A549 (cell line): ENCODE results near the gene PODNL1. TPM values are rescaled to one million over a fixed set of nuclear protein-coding genes. Genes with fewer than 3 reads are reported as not detected.

ENCODE experiments used
- ATAC-seq, 2 experiments: fragments of 200-7000 bp in 1 of 2; fragments of >200 bp in 1 of 2; cut with Nextera tagmentation in 1 of 2; cut with Tn5 transposase in 1 of 2; 3 replicates each; pipeline versions ENCODE4 v1.8.0 to v1.9.1; 2018 to 2020; ENCODE audit warnings: mild to moderate bottlenecking in 1 of 2, moderate library complexity in 1 of 2
- CTCF ChIA-PET: fragments of 300-600 bp; sonication (Branson Sonifier 250); formaldehyde crosslinking; extraction: SDS; loops from one replicate; lab custom pipeline; 2021; ENCODE audit warnings: antibody characterized with exemption, inconsistent platforms; lab: Yijun Ruan, JAX
- POLR2A ChIA-PET: fragments of 350-600 bp; formaldehyde crosslinking; extraction: SDS; loops from one replicate; lab custom pipeline; 2021; ENCODE audit warnings: antibody characterized with exemption, inconsistent platforms; lab: Yijun Ruan, JAX
- DNase-seq, 2 experiments: peaks; one replicate each; pipeline versions ENCODE4 v3.0.0 to v3.0.0-alpha.2; 2011 to 2016; ENCODE audit warnings: low read depth in 1 of 2, low spot score in 1 of 2
- FAIRE-seq: peaks from 2 replicates; lab custom pipeline; 2011; peaks lifted over from hg19 to GRCh38; lab: Jason Lieb, UNC
- H3K27ac ChIP-seq, 2 experiments: fragments of >200 bp; sonication (Bioruptor Twin); formaldehyde crosslinking; 3 replicates each; pipeline ENCODE4 v1.5.1; 2016 to 2017
- H3K4me1 ChIP-seq: fragments of >200 bp; sonication (Bioruptor Twin); formaldehyde crosslinking; 3 replicates; pipeline ENCODE4 v1.6.1; 2016
- H3K4me2 ChIP-seq: fragments of >200 bp; sonication (Bioruptor Twin); formaldehyde crosslinking; 3 replicates; pipeline ENCODE4 v1.6.1; 2016
- H3K4me3 ChIP-seq: fragments of >200 bp; sonication (Bioruptor Twin); formaldehyde crosslinking; 3 replicates; pipeline ENCODE4 v1.5.1; 2016
- H3K9me3 ChIP-seq: fragments of >200 bp; sonication (Bioruptor Twin); formaldehyde crosslinking; 3 replicates; pipeline ENCODE4 v1.6.1; 2016
- CHD4 ChIP-seq: fragments of 200-600 bp; sonication (generic); IDR thresholded peaks from 2 replicates; pipeline ENCODE4 v1.6.1; 2016; ENCODE audit warnings: antibody characterized with exemption, mild to moderate bottlenecking, borderline replicate concordance
- CTCF ChIP-seq: fragments of >200 bp; sonication (Bioruptor Twin); formaldehyde crosslinking; IDR thresholded peaks from 3 replicates; pipeline ENCODE4 v1.5.1; 2016
- EHMT2 ChIP-seq: fragments of 200-600 bp; sonication (generic); IDR thresholded peaks from 2 replicates; pipeline ENCODE4 v1.6.1; 2016; ENCODE audit warnings: antibody characterized with exemption, low read depth, mild to moderate bottlenecking, moderate library complexity
- EP300 ChIP-seq, 2 experiments: fragments of >200 bp; sonication (Bioruptor Twin); formaldehyde crosslinking; IDR thresholded peaks; 2 replicates in 1 of 2; 3 replicates in 1 of 2; pipeline ENCODE4 v1.6.1; 2016 to 2017
- ESRRA ChIP-seq: fragments of 150-350 bp; IDR thresholded peaks from 2 replicates; pipeline ENCODE4 v1.6.1; 2014; ENCODE audit warnings: mild to moderate bottlenecking, low read length, borderline replicate concordance
- FOXS1 ChIP-seq: fragments of 250-450 bp; sonication (Bioruptor Pico); IDR thresholded peaks from 2 replicates; pipeline ENCODE4 v1.5.0; 2020; ENCODE audit warnings: mild to moderate bottlenecking, moderate library complexity
- HOXB13 ChIP-seq: fragments of 250-450 bp; sonication (Bioruptor Pico); IDR thresholded peaks from 2 replicates; pipeline ENCODE4 v1.5.0; 2020; ENCODE audit warnings: low read depth, mild to moderate bottlenecking, moderate library complexity
- JUNB ChIP-seq: fragments of >200 bp; sonication (Bioruptor Twin); formaldehyde crosslinking; IDR thresholded peaks from 2 replicates; pipeline ENCODE4 v1.6.1; 2016
- MAX ChIP-seq: IDR thresholded peaks from 2 replicates; pipeline ENCODE4 v1.6.1; 2012
- MAZ ChIP-seq: fragments of 150-350 bp; IDR thresholded peaks from 2 replicates; pipeline ENCODE4 v1.6.1; 2014; ENCODE audit warnings: antibody characterized with exemption, low read depth, low read length, borderline replicate concordance
- NPAS2 ChIP-seq: fragments of 250-450 bp; sonication (Bioruptor Pico); IDR thresholded peaks from 2 replicates; pipeline ENCODE4 v1.8.0; 2022; ENCODE audit warnings: mild to moderate bottlenecking, moderate library complexity, borderline replicate concordance
- POLR2A ChIP-seq: IDR thresholded peaks from 2 replicates; pipeline ENCODE4 v1.6.1; 2012; ENCODE audit warnings: mild to moderate bottlenecking, low read length
- RARB ChIP-seq: fragments of 250-450 bp; sonication (Bioruptor Pico); IDR thresholded peaks from 2 replicates; pipeline ENCODE4 v1.8.0; 2021; ENCODE audit warnings: mild to moderate bottlenecking, moderate library complexity
- RFX5 ChIP-seq: fragments of 450-650 bp; IDR thresholded peaks from 2 replicates; pipeline ENCODE4 v1.7.1; 2014; ENCODE audit warnings: antibody characterized with exemption, mild to moderate bottlenecking, moderate library complexity
- SMC3 ChIP-seq: fragments of >200 bp; sonication (Bioruptor Twin); formaldehyde crosslinking; IDR thresholded peaks from 3 replicates; pipeline ENCODE4 v1.6.1; 2018; ENCODE audit warnings: inconsistent platforms
- USF2 ChIP-seq: fragments of 450-650 bp; IDR thresholded peaks from 2 replicates; pipeline ENCODE4 v1.6.1; 2014; ENCODE audit warnings: antibody characterized with exemption
- ZC3H11A ChIP-seq: fragments of 450-650 bp; IDR thresholded peaks from 2 replicates; pipeline ENCODE4 v1.6.1; 2014; ENCODE audit warnings: antibody characterized with exemption, mild to moderate bottlenecking
- ZSCAN20 ChIP-seq: fragments of 250-450 bp; sonication (Bioruptor Pico); IDR thresholded peaks from 2 replicates; pipeline ENCODE4 v1.8.0; 2022; ENCODE audit warnings: mild to moderate bottlenecking, moderate library complexity
- WGBS: methylation state at CpG from one replicate; pipeline ENCODE4 v1.1.6; 2017; ENCODE audit errors: missing lambda C conversion rate; 5-methylcytosine and 5-hydroxymethylcytosine counted together
- polyA plus RNA-seq, 4 experiments: library from polyadenylated mRNA; depleted of rRNA in 3 of 4; stranded (reverse); fragments of >200 nt; fragmentation: RNase III in 1 of 4; extraction: RNeasy Plus Mini Kit Qiagen cat#74134 plus additional on column Dnase treatment in 1 of 4; gene quantifications; 2 replicates in 3 of 4; 3 replicates in 1 of 4; pipeline ENCODE4 v1.2.3, GENCODE V29; 2011 to 2017
- TF ChIP-seq, protein P1 (sequence below): fragments of 250-450 bp; sonication (Bioruptor Pico); IDR thresholded peaks from 2 replicates; pipeline ENCODE4 v1.5.0; 2021; ENCODE audit warnings: mild to moderate bottlenecking, moderate library complexity, borderline replicate concordance
- TF ChIP-seq, protein P2 (sequence below): fragments of 200-600 bp; sonication (generic); IDR thresholded peaks from 2 replicates; pipeline ENCODE4 v1.6.1; 2016; ENCODE audit warnings: antibody characterized with exemption, mild to moderate bottlenecking, moderate library complexity
- TF ChIP-seq, protein P3 (sequence below): fragments of >200 bp; sonication (Bioruptor Twin); formaldehyde crosslinking; IDR thresholded peaks from 3 replicates; pipeline ENCODE4 v1.6.1; 2016

Gene PODNL1
- polyA plus RNA-seq, 2 of the 4 experiments (the other 2 are of a cell fraction): 0.79 to 1.3 TPM

DNA sequence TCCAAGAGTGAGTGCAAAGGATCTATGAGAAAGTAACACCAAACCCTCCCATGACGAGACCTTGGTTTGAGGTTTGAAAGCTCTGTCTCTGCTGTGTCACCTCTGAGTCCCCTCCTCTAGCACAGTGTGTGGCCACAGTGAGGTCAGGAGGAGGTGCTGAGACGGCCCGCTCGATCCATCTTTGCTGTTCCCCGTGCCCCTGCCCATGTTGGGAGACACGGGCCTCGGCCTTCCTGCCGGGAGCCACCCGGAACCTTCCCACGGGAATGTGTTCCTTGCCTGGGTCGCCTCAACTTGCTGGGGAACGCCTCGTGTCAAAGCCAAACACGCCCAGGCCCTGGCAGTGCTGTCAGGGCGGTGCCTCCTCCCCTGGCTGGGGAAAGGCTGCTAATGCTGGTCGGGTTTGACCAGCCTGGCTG, 51.2 kb downstream of the PODNL1 start:
- no peaks in the 10 kb centered on the region for H3K4me1 ChIP-seq
- H3K9me3 ChIP-seq: no peaks in the 10 kb centered on the region
- H3K4me2 ChIP-seq: no peak overlapping the region
- no peak for DNase-seq
- no peak for FAIRE-seq
- no peak for ATAC-seq
- H3K27ac ChIP-seq: no peak overlapping the region
- 77% methylated on average over 16 of the region's 16 CpGs for WGBS
- POLR2A ChIA-PET: no interaction called here
- no peak overlapping the region for H3K4me3 ChIP-seq
- TF ChIP-seq USF2 (no peak), RFX5 (no peak), EP300 (IDR thresholded peaks at IDR 0.05) (no peak), FOXS1 (CRISPR knock-in tag) (no peak), EHMT2 (no peak), CHD4 (no peak), SMC3 (no peak), JUNB (no peak)
- TF ChIP-seq, protein P1, sequence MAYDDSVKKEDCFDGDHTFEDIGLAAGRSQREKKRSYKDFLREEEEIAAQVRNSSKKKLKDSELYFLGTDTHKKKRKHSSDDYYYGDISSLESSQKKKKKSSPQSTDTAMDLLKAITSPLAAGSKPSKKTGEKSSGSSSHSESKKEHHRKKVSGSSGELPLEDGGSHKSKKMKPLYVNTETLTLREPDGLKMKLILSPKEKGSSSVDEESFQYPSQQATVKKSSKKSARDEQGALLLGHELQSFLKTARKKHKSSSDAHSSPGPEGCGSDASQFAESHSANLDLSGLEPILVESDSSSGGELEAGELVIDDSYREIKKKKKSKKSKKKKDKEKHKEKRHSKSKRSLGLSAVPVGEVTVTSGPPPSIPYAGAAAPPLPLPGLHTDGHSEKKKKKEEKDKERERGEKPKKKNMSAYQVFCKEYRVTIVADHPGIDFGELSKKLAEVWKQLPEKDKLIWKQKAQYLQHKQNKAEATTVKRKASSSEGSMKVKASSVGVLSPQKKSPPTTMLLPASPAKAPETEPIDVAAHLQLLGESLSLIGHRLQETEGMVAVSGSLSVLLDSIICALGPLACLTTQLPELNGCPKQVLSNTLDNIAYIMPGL (CRISPR knock-in tag): no peak
- TF ChIP-seq, all 56 proteins: peak for 0
- CTCF ChIA-PET: interaction anchor here (0.6 to 2.2 kb wide), 6 partner anchors 13 to 189 kb away, joined by 3 to 7 read pairs (median 4); partner anchors contain the start of genes IL27RA and MISP3

DNA sequence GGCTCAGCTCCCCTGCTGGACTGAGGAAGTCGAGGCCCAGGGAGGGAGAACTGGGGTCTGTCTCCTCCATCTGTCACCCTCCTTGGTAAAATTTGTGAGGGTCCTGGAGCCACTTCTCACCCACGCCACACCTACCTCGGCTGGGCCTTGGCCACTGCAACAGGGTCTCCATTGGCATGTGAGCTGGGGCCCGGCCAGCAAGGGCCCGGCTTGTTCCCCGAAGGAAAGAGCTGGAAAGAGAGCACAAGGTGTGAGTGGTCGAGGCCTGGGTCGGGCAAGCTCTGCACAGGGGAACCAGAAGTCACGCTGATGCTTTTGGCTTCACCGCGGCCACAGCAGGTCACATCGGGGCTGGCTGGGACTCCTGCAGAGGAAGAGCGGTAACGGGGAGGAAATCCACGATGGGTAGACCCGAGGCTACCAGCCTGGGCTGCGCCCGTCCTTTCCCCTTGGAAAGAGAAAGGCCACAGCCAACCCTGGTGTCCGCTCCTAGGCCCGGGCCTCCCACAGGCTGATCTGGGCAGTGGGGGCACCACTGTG, 52.3 kb downstream of the PODNL1 start:
- CTCF ChIA-PET: interaction anchor here (0.7 to 2.1 kb wide), 5 partner anchors 172 to 192 kb away, joined by 3 to 6 read pairs (median 4); partner anchors contain the start of gene MISP3
- 89% methylated on average over 19 of the region's 20 CpGs for WGBS
- no peaks in the 10 kb centered on the region for H3K9me3 ChIP-seq
- DNase-seq: no peak
- no peak overlapping the region for H3K27ac ChIP-seq
- no peak overlapping the region for H3K4me2 ChIP-seq
- peaks cover 6% of the 10 kb centered on the region for H3K4me1 ChIP-seq
- FAIRE-seq: no peak
- TF ChIP-seq, protein P2, sequence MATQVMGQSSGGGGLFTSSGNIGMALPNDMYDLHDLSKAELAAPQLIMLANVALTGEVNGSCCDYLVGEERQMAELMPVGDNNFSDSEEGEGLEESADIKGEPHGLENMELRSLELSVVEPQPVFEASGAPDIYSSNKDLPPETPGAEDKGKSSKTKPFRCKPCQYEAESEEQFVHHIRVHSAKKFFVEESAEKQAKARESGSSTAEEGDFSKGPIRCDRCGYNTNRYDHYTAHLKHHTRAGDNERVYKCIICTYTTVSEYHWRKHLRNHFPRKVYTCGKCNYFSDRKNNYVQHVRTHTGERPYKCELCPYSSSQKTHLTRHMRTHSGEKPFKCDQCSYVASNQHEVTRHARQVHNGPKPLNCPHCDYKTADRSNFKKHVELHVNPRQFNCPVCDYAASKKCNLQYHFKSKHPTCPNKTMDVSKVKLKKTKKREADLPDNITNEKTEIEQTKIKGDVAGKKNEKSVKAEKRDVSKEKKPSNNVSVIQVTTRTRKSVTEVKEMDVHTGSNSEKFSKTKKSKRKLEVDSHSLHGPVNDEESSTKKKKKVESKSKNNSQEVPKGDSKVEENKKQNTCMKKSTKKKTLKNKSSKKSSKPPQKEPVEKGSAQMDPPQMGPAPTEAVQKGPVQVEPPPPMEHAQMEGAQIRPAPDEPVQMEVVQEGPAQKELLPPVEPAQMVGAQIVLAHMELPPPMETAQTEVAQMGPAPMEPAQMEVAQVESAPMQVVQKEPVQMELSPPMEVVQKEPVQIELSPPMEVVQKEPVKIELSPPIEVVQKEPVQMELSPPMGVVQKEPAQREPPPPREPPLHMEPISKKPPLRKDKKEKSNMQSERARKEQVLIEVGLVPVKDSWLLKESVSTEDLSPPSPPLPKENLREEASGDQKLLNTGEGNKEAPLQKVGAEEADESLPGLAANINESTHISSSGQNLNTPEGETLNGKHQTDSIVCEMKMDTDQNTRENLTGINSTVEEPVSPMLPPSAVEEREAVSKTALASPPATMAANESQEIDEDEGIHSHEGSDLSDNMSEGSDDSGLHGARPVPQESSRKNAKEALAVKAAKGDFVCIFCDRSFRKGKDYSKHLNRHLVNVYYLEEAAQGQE: no peak
- TF ChIP-seq NPAS2 (CRISPR knock-in tag) (no peak), MAZ (no peak), ZC3H11A (no peak), POLR2A (no peak), RARB (CRISPR knock-in tag) (no peak), MAX (no peak), ZSCAN20 (CRISPR knock-in tag) (no peak), ESRRA (no peak), HOXB13 (CRISPR knock-in tag) (no peak), CTCF (no peak)
- TF ChIP-seq, protein P3, sequence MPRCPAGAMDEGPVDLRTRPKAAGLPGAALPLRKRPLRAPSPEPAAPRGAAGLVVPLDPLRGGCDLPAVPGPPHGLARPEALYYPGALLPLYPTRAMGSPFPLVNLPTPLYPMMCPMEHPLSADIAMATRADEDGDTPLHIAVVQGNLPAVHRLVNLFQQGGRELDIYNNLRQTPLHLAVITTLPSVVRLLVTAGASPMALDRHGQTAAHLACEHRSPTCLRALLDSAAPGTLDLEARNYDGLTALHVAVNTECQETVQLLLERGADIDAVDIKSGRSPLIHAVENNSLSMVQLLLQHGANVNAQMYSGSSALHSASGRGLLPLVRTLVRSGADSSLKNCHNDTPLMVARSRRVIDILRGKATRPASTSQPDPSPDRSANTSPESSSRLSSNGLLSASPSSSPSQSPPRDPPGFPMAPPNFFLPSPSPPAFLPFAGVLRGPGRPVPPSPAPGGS: no peak
- TF ChIP-seq, all 56 proteins: peak for 0
- POLR2A ChIA-PET: no interaction called here
- ATAC-seq: no peak
- no peak overlapping the region for H3K4me3 ChIP-seq
